Bronchial epithelial cell (primary cell): ENCODE data around the gene LDB2. TPM values are rescaled to one million over a fixed set of nuclear protein-coding genes. Genes with fewer than 3 reads are reported as not detected.

Source experiments
- DNase-seq: peaks from one replicate; pipeline ENCODE4 v3.0.0-alpha.2; 2010; ENCODE audit warnings: low read depth
- FAIRE-seq: peaks from 2 replicates; lab custom pipeline; 2011; peaks lifted over from hg19 to GRCh38; lab: Jason Lieb, UNC
- H3K27me3 ChIP-seq: 2 replicates; pipeline ENCODE4 v1.5.1; 2011; ENCODE audit warnings: low read length; ENCODE audit not compliant: control insufficient read depth, insufficient read depth
- H3K36me3 ChIP-seq: 2 replicates; pipeline ENCODE4 v1.5.1; 2011; ENCODE audit warnings: low read length; ENCODE audit not compliant: control insufficient read depth, insufficient read depth
- H3K4me3 ChIP-seq: 2 replicates; pipeline ENCODE4 v1.5.1; 2011; ENCODE audit warnings: mild to moderate bottlenecking, low read depth, low read length, control low read depth
- total RNA-seq: library from RNA; depleted of rRNA; stranded (reverse); fragments of >200 nt; gene quantifications from 2 replicates; pipeline ENCODE4 v1.2.1, GENCODE V29; 2014
- TF ChIP-seq, protein P1 (sequence below): IDR thresholded peaks from 2 replicates; pipeline ENCODE4 v1.5.1; 2011; ENCODE audit warnings: mild to moderate bottlenecking, moderate library complexity, low read length, control low read depth, inconsistent platforms; ENCODE audit not compliant: insufficient read depth, severe bottlenecking

The LDB2 gene
- total RNA-seq, 1 donor from 2014 or later, result not detected

DNA sequence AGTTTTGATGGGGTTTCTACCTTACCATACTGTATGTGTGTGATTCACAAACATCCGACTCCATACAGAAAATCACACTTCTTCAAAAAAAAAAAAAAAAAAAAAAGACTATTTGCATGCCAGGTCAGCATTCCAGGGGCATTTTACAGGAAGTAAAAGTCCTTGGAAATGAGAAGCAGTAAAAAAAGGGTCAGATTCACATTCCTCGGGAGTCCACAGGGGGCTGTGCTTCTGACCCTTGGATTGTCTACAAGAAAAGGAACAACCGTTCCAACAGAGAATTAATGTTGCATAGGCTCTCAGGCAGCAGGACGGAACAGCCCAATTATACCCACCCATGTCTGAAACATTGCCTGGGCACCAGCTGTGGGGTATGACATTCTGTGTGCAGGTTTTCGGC, 290.3 kb downstream of the LDB2 start:
- TF ChIP-seq, protein P1, sequence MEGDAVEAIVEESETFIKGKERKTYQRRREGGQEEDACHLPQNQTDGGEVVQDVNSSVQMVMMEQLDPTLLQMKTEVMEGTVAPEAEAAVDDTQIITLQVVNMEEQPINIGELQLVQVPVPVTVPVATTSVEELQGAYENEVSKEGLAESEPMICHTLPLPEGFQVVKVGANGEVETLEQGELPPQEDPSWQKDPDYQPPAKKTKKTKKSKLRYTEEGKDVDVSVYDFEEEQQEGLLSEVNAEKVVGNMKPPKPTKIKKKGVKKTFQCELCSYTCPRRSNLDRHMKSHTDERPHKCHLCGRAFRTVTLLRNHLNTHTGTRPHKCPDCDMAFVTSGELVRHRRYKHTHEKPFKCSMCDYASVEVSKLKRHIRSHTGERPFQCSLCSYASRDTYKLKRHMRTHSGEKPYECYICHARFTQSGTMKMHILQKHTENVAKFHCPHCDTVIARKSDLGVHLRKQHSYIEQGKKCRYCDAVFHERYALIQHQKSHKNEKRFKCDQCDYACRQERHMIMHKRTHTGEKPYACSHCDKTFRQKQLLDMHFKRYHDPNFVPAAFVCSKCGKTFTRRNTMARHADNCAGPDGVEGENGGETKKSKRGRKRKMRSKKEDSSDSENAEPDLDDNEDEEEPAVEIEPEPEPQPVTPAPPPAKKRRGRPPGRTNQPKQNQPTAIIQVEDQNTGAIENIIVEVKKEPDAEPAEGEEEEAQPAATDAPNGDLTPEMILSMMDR, result no peak
- no peak for FAIRE-seq
- DNase-seq, result no peak
- Histone ChIP-seq H3K4me3 (no peak overlapping the region), H3K36me3 (no peaks in the 10 kb centered on the region), H3K27me3 (no peaks in the 10 kb centered on the region)

DNA sequence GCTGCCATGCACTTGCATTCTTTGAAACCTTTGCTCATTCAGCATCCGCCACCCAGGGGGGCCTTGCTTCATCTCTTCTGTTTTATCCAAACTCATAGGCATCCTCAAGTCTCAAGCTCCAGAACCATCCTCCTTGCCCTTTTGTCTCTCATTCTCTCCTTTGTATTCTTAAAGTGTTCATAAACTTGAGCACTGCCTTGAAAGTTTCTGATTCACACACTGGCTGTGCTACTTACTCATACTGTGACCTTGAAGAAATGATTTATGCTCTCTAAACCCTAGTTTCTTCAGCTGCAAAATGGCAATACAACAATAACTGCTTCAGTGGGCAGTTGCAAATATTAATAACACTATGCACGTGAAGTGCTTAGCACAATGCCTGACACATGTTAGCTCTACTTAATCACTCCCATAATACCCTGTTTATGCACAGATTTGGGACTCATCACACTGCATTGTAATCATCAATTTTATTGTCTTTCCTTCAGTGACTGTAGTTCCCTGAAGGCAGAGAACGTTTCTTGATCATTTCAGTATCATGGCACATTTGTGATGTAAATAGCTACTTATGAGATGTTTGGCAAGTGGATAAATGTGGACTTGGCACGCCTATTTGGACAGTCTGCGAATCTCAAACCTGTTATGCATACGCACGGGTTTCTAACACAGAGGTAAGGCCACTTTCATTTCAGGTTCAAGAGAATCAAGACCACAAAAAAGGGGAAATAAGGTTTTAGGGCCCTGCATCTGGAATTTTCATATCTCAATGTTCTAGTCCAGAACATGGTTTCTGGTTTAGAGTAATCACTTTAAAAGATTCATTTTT, 291.0 kb downstream of the LDB2 start:
- TF ChIP-seq, protein P1, result no peak
- H3K27me3 ChIP-seq, result no peaks in the 10 kb centered on the region
- DNase-seq, result no peak
- H3K4me3 ChIP-seq, result no peak overlapping the region
- no peak for FAIRE-seq
- no peaks in the 10 kb centered on the region for H3K36me3 ChIP-seq

DNA sequence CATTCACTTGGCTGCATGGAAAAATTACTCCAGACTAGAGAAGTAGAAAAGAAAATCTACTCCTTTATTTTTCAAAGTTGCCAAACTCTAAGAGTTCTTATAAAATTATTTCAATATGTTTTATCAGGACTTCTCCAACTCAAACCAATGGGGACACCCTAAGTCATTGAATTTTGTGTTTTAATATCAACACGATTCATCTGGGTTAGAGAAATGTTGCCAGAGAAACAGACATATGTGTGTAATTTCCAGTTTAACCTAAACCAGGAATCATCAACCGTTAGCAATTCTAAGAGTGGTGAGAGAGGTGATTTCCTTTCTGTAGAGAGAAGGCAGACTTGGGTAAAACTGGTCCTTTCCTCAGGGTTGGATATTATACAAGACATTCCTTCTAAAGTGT, 291.8 kb downstream of the LDB2 start:
- TF ChIP-seq, protein P1, result no peak
- Histone ChIP-seq H3K27me3 (no peaks in the 10 kb centered on the region), H3K36me3 (no peaks in the 10 kb centered on the region), H3K4me3 (no peak overlapping the region)
- FAIRE-seq (no peak), DNase-seq (no peak)

DNA sequence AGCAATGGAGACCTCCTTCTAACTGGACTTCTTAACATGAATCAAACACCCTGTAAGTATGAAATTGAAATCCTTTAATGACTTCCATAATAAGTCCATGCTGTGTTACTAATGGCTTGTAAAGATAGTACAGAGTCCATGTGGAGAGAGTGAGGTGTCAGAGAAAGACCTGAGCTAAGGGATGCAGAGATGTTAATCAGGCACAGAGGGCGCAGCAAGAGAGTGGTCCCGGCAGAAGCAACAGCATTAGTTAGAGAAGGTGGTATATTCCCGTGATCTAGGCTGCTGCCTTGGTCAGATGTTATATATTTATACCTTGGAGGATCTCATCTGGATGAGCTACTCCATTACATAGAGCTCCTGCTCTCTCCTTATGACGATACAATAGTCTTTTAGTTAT, 295.3 kb downstream of the LDB2 start:
- Histone ChIP-seq H3K36me3 (no peaks in the 10 kb centered on the region), H3K4me3 (no peak overlapping the region), H3K27me3 (no peaks in the 10 kb centered on the region)
- TF ChIP-seq, protein P1, result no peak
- FAIRE-seq (no peak), DNase-seq (no peak)

DNA sequence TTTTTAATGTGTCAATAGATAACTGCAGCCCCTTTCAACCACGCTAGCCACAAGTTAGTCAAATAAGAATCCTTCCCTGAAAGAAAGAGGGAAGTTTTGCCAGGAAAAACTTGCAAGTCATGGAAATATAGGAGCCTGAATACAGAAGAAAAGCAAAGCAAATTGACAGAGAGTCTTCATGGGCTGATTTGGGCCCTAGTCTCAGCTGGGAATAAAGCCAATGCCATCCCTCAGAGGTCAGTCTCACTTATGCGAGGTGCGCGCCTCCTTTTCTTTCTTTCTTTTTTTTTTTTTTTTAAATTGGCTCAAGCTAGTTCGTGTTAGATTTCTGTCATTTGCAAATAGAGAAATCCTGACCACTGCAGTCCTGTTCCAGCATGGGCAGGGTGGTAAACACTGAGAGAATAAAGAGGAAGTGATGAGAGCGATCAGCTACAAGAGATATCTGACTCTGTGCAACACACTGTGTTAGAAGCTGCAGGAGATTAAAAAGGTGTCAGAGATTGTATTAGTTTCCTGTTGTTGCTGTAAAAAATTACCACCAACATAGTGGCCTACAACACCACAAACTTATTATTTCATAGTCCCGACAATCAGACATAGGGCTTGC, 299.7 kb downstream of the LDB2 start:
- no peak for DNase-seq
- Histone ChIP-seq H3K4me3 (no peak overlapping the region), H3K27me3 (no peaks in the 10 kb centered on the region), H3K36me3 (no peaks in the 10 kb centered on the region)
- FAIRE-seq, result no peak
- TF ChIP-seq, protein P1, result no peak
